NCI-H2107 treated with DMSO at 0.1 percent for 48 hours (cell line): ENCODE results near the gene CFAP100.
A peak's percentile ranks its signal among the peaks of the same experiment; 100 is the strongest.

Source experiments
- DNase-seq: peaks from one replicate; lab custom pipeline; 2025; ENCODE audit not compliant: unreplicated experiment; lab: John Stamatoyannopoulos, UW

Gene CFAP100

GRCh38 chr3:126356373-126357264 lies 38.1 kb upstream of the CFAP100 start:
- no peak for DNase-seq

GRCh38 chr3:126357295-126358037 lies 37.2 kb upstream of the CFAP100 start, which contains the start of gene KLF15:
Gene KLF15 (minus strand): TSS chr3:126357408. CDS start chr3:126352922, 4,486 bp downstream.
- peak; percentile 23 for DNase-seq

- peak; percentile 15 for DNase-seq
These were observed 36.5 kb upstream of the CFAP100 start for GRCh38 chr3:126358038-126358815.

- DNase-seq = no peak
These were observed 35.9 kb upstream of the CFAP100 start for GRCh38 chr3:126358816-126359181.

- no peak for DNase-seq
These were observed 34.5 kb upstream of the CFAP100 start for GRCh38 chr3:126360046-126360713.

- DNase-seq = no peak
These were observed 34.0 kb upstream of the CFAP100 start for GRCh38 chr3:126360714-126361060.

- DNase-seq = no peak
These were observed 33.5 kb upstream of the CFAP100 start for GRCh38 chr3:126361211-126361610.

- DNase-seq = no peak
These were observed 30.5 kb upstream of the CFAP100 start for GRCh38 chr3:126364130-126364695.

- DNase-seq = no peak
These were observed 29.9 kb upstream of the CFAP100 start for GRCh38 chr3:126364731-126365301.

GRCh38 chr3:126365351-126366277 lies 29.1 kb upstream of the CFAP100 start:
- DNase-seq = no peak

GRCh38 chr3:126367316-126367805 lies 27.3 kb upstream of the CFAP100 start:
- no peak for DNase-seq

- no peak for DNase-seq
These were observed 25.2 kb upstream of the CFAP100 start for GRCh38 chr3:126369490-126369889.

GRCh38 chr3:126370055-126370454 lies 24.7 kb upstream of the CFAP100 start:
- no peak for DNase-seq

- DNase-seq = no peak
These were observed 24.1 kb upstream of the CFAP100 start for GRCh38 chr3:126370606-126371005.

GRCh38 chr3:126371096-126371705 lies 23.5 kb upstream of the CFAP100 start:
- DNase-seq = no peak

GRCh38 chr3:126372413-126373145 lies 22.1 kb upstream of the CFAP100 start:
- no peak for DNase-seq

- no peak for DNase-seq
These were observed 21.5 kb upstream of the CFAP100 start for GRCh38 chr3:126373146-126373613.
